AG04450 (cell line): Measurements from ENCODE around the gene ISLR2. TPM values are rescaled to one million over a fixed set of nuclear protein-coding genes. Genes with fewer than 3 reads are reported as not detected.

ENCODE experiments used
- CTCF ChIA-PET: fragments of 300-600, 350-600 bp; formaldehyde crosslinking; extraction: SDS; loops from one replicate; lab custom pipeline; 2022; ENCODE audit warnings: antibody characterized with exemption, inconsistent platforms; lab: Charles Lee
- POLR2A ChIA-PET: fragments of 350-600 bp; formaldehyde crosslinking; extraction: SDS; loops from one replicate; lab custom pipeline; 2021; ENCODE audit warnings: antibody characterized with exemption, inconsistent platforms; lab: Yijun Ruan, JAX
- DNase-seq: peaks from one replicate; pipeline ENCODE4 v3.0.0-alpha.2; 2011; ENCODE audit warnings: low read depth, low spot score
- H3K27ac ChIP-seq: one replicate; pipeline ENCODE4 v1.5.1; 2012; ENCODE audit warnings: low read depth, low read length, control low read depth
- H3K27me3 ChIP-seq: one replicate; pipeline ENCODE4 v1.6.0; 2012; ENCODE audit warnings: low read length; ENCODE audit not compliant: control insufficient read depth, insufficient read depth
- H3K4me3 ChIP-seq: 2 replicates; pipeline ENCODE4 v1.5.1; 2011; ENCODE audit warnings: mild to moderate bottlenecking, low read depth, low read length, control low read depth
- H3K9me3 ChIP-seq: 2 replicates; pipeline ENCODE4 v1.5.1; 2012; ENCODE audit warnings: low read length; ENCODE audit not compliant: control insufficient read depth, insufficient read depth
- CTCF ChIP-seq: IDR thresholded peaks from 2 replicates; pipeline ENCODE4 v1.5.1; 2011; ENCODE audit warnings: low read depth, low read length, control low read depth, inconsistent platforms
- polyA plus RNA-seq: library from polyadenylated mRNA; depleted of rRNA; stranded (reverse); fragments of >200 nt; gene quantifications from 2 replicates; pipeline ENCODE4 v1.2.3, GENCODE V29; 2011

ISLR2 gene
- polyA plus RNA-seq, 1 experiment: not detected

- Histone ChIP-seq H3K9me3 (no peaks in the 10 kb centered on the region), H3K4me3 (no peak overlapping the region), H3K27ac (no peak overlapping the region), H3K27me3 (peaks cover 34% of the 10 kb centered on the region)
- POLR2A ChIA-PET: no interaction called here
- CTCF ChIA-PET: interaction anchor here (0.7 to 0.8 kb wide), 2 partner anchors 12 to 119 kb away, joined by 3 to 4 read pairs; no protein-coding TSS in a partner anchor
- no peak for DNase-seq
- TF ChIP-seq CTCF: no peak
These were observed 16.0 kb downstream of the ISLR2 start for GRCh38 chr15:74146277-74146800.

GRCh38 chr15:74147051-74147450 lies 16.7 kb downstream of the ISLR2 start:
- Histone ChIP-seq H3K27me3 (peaks cover 32% of the 10 kb centered on the region), H3K9me3 (no peaks in the 10 kb centered on the region), H3K4me3 (no peak overlapping the region), H3K27ac (no peak overlapping the region)
- DNase-seq: no peak
- ChIA-PET POLR2A (no interaction called here), CTCF (interaction anchor here (1.0 kb wide), 1 partner anchor 19 kb away, joined by 3 read pairs; no protein-coding TSS in a partner anchor)
- no peak for TF ChIP-seq CTCF

- Histone ChIP-seq H3K27me3 (peaks cover 39% of the 10 kb centered on the region), H3K27ac (no peak overlapping the region), H3K4me3 (no peak overlapping the region), H3K9me3 (no peaks in the 10 kb centered on the region)
- CTCF ChIA-PET: interaction anchor here (1.4 to 1.8 kb wide), 3 partner anchors 22 to 165 kb away, joined by 4 to 7 read pairs (median 4); no protein-coding TSS in a partner anchor
- DNase-seq: no peak
- no peak for TF ChIP-seq CTCF
- POLR2A ChIA-PET: no interaction called here
These were observed 25.5 kb downstream of the ISLR2 start for GRCh38 chr15:74155766-74156417.

GRCh38 chr15:74156678-74157411 lies 26.5 kb downstream of the ISLR2 start:
- H3K27ac ChIP-seq: no peak overlapping the region
- H3K27me3 ChIP-seq: peaks cover 39% of the 10 kb centered on the region
- DNase-seq: no peak
- ChIA-PET CTCF (interaction anchor here (1.4 to 1.8 kb wide), 3 partner anchors 23 to 164 kb away, joined by 4 to 7 read pairs (median 4); no protein-coding TSS in a partner anchor), POLR2A (no interaction called here)
- TF ChIP-seq CTCF: no peak
- H3K9me3 ChIP-seq: no peaks in the 10 kb centered on the region
- no peak overlapping the region for H3K4me3 ChIP-seq
